ENCODE results near the gene HIGD1B. TPM values are rescaled to one million over a fixed set of nuclear protein-coding genes. Genes with fewer than 3 reads are reported as not detected.
A peak's percentile ranks its signal among the peaks of the same experiment; 100 is the strongest.

The HIGD1B gene
- total RNA-seq, 4 donors from 2014 or later, result 3.3 to 7.4 (median 4.9) TPM

GRCh38 chr17:44826123-44826790 lies 21.4 kb upstream of the HIGD1B start:
- intact Hi-C loops (cut with DNase I), result no loop called here

GRCh38 chr17:44827863-44828262 lies 19.8 kb upstream of the HIGD1B start:
- peaks cover 15 to 55% (median 46%) of the 10 kb centered on the region in 4 donors for H3K4me1 ChIP-seq
- H3K36me3 ChIP-seq, result no peaks in the 10 kb centered on the region
- 30% methylated on average over 1 of the region's 1 CpG for WGBS
- peaks cover 0 to 51% (median 2%) of the 10 kb centered on the region in 4 donors for H3K27me3 ChIP-seq
- DNase-seq (ENCODE audit: extremely low spot score), result no peak
- TF ChIP-seq POLR2A (IDR thresholded peaks at IDR 0.05; ENCODE audit: low read depth) (no peak), CTCF (IDR thresholded peaks at IDR 0.05) (no peak), EP300 (IDR thresholded peaks at IDR 0.05) (no peak), POLR2AphosphoS5 (IDR thresholded peaks at IDR 0.05) (no peak)
- H3K9me3 ChIP-seq, result no peaks in the 10 kb centered on the region
- intact Hi-C loops (cut with DNase I), result no loop called here
- peak overlapping the region; percentile 89 to 95 (median 94) for H3K27ac ChIP-seq (replicated peaks in 1 of 4)
- peak overlapping the region; percentile 81 to 86 (median 82) for H3K4me3 ChIP-seq

More at GRCh38 chr17:44826123-44826790, 21.4 kb upstream of the HIGD1B start:
- Histone ChIP-seq H3K9me3 (no peaks in the 10 kb centered on the region), H3K4me1 (peaks cover 21 to 64% (median 56%) of the 10 kb centered on the region in 4 donors), H3K27me3 (peaks cover 0 to 46% (median 2%) of the 10 kb centered on the region in 4 donors), H3K27ac (replicated peaks in 1 of 4) (peak overlapping the region; percentile 13 to 95 (median 94)), H3K36me3 (no peaks in the 10 kb centered on the region), H3K4me3 (no peak overlapping the region)
- 85% methylated on average over 14 of the region's 15 CpGs for WGBS
- no peak for DNase-seq (ENCODE audit: extremely low spot score)
- TF ChIP-seq POLR2A (IDR thresholded peaks at IDR 0.05; ENCODE audit: low read depth) (no peak), EP300 (IDR thresholded peaks at IDR 0.05) (no peak), POLR2AphosphoS5 (IDR thresholded peaks at IDR 0.05) (no peak), CTCF (IDR thresholded peaks at IDR 0.05) (no peak)

GRCh38 chr17:44828919-44829522 lies 18.7 kb upstream of the HIGD1B start:
- no peak for DNase-seq (ENCODE audit: extremely low spot score)
- 1% methylated on average over 21 of the region's 21 CpGs for WGBS
- H3K4me3 ChIP-seq, result peak overlapping the region; percentile 81 to 86 (median 82)
- no peaks in the 10 kb centered on the region for H3K36me3 ChIP-seq
- TF ChIP-seq POLR2AphosphoS5 (IDR thresholded peaks at IDR 0.05), result peak in 1 of 2 donors; percentile 33
- TF ChIP-seq CTCF (IDR thresholded peaks at IDR 0.05), result no peak
- TF ChIP-seq EP300 (IDR thresholded peaks at IDR 0.05), result no peak
- TF ChIP-seq POLR2A (IDR thresholded peaks at IDR 0.05; ENCODE audit: low read depth), result no peak
- H3K27ac ChIP-seq (replicated peaks in 1 of 4), result peak overlapping the region; percentile 89 to 95 (median 94)
- H3K4me1 ChIP-seq, result peaks cover 15 to 53% (median 41%) of the 10 kb centered on the region in 4 donors
- peaks cover 0 to 51% (median 2%) of the 10 kb centered on the region in 4 donors for H3K27me3 ChIP-seq
- intact Hi-C loops (cut with DNase I), result no loop called here
- no peaks in the 10 kb centered on the region for H3K9me3 ChIP-seq

GRCh38 chr17:44829523-44830358 lies 17.9 kb upstream of the HIGD1B start, which contains the start of gene GJC1:
TSS of gene GJC1 (minus strand) at chr17:44830287. CDS start at chr17:44805817, 24,470 bp downstream.
- WGBS, result under 1% methylated on average over 48 of the region's 123 CpGs
- Histone ChIP-seq H3K4me1 (peaks cover 15 to 50% (median 41%) of the 10 kb centered on the region in 4 donors), H3K4me3 (peak within 1 kb of the TSS; percentile 81 to 86 (median 82)), H3K27me3 (peaks cover 0 to 51% (median 2%) of the 10 kb centered on the region in 4 donors), H3K27ac (replicated peaks in 1 of 4) (peak within 1 kb of the TSS; percentile 89 to 95 (median 94)), H3K9me3 (no peaks in the 10 kb centered on the region), H3K36me3 (no peaks in the 10 kb centered on the region)
- TF ChIP-seq POLR2AphosphoS5 (IDR thresholded peaks at IDR 0.05), result peak in 1 of 2 donors; percentile 72
- TF ChIP-seq EP300 (IDR thresholded peaks at IDR 0.05), result no peak
- TF ChIP-seq CTCF (IDR thresholded peaks at IDR 0.05), result no peak
- TF ChIP-seq POLR2A (IDR thresholded peaks at IDR 0.05; ENCODE audit: low read depth), result no peak
- intact Hi-C loops (cut with DNase I), result loop anchor here (5.0 kb wide), 1 partner anchor 52 kb away; no protein-coding TSS in a partner anchor
- DNase-seq (ENCODE audit: extremely low spot score), result no peak

All from esophagus muscularis mucosa (tissue), 4 donors.